Loucy (cell line): ENCODE results near the gene CADM1.

Experiments used
- H2AFZ ChIP-seq: fragments of 200-600 bp; sonication (generic); 2 replicates; pipeline ENCODE4 v1.6.0; 2016; ENCODE audit warnings: antibody characterized with exemption, mild to moderate bottlenecking, low read length, moderate library complexity
- H3F3A ChIP-seq: fragments of 200-600 bp; 2 replicates; pipeline ENCODE4 v1.6.0; 2016; ENCODE audit warnings: antibody characterized with exemption, low read depth, mild to moderate bottlenecking
- H3K27me3 ChIP-seq: fragments of 200-600 bp; sonication (generic); 2 replicates; pipeline ENCODE4 v1.6.1; 2014; ENCODE audit warnings: low read length, mild to moderate bottlenecking; ENCODE audit not compliant: insufficient read depth, poor library complexity, severe bottlenecking
- H3K36me3 ChIP-seq: fragments of 200-600 bp; sonication (generic); 2 replicates; pipeline ENCODE4 v1.6.1; 2016; ENCODE audit warnings: low read length; ENCODE audit not compliant: insufficient read depth
- H3K4me1 ChIP-seq: fragments of 200-600 bp; sonication (generic); 2 replicates; pipeline ENCODE4 v1.5.1; 2014; ENCODE audit warnings: low read length, mild to moderate bottlenecking; ENCODE audit not compliant: insufficient read depth, poor library complexity, severe bottlenecking
- H3K4me2 ChIP-seq: fragments of 200-600 bp; sonication (generic); 2 replicates; pipeline ENCODE4 v1.6.0; 2014; ENCODE audit warnings: antibody characterized with exemption, low read length, low read depth, mild to moderate bottlenecking; ENCODE audit not compliant: poor library complexity, severe bottlenecking
- H3K4me3 ChIP-seq: fragments of 200-600 bp; sonication (generic); 2 replicates; pipeline ENCODE4 v1.5.1; 2014; ENCODE audit warnings: low read length, mild to moderate bottlenecking, mixed read lengths; ENCODE audit not compliant: poor library complexity, severe bottlenecking
- H3K79me2 ChIP-seq: fragments of 200-600 bp; sonication (generic); 2 replicates; pipeline ENCODE4 v1.6.1; 2014; ENCODE audit warnings: low read length; ENCODE audit not compliant: insufficient read depth
- H3K9ac ChIP-seq: fragments of 200-600 bp; sonication (generic); 2 replicates; pipeline ENCODE4 v1.6.0; 2014; ENCODE audit warnings: mild to moderate bottlenecking, low read depth, low read length, moderate library complexity; ENCODE audit not compliant: poor library complexity, severe bottlenecking
- H3K9me2 ChIP-seq: fragments of 200-600 bp; sonication (generic); replicated peaks from 2 replicates; pipeline ENCODE4 v1.6.1; 2016; ENCODE audit warnings: low read depth, low read length, mixed read lengths
- H3K9me3 ChIP-seq: fragments of 200-600 bp; sonication (generic); 2 replicates; pipeline ENCODE4 v1.6.1; 2014; ENCODE audit warnings: mild to moderate bottlenecking, antibody characterized with exemption, low read length, low read depth; ENCODE audit not compliant: insufficient read depth
- H4K20me1 ChIP-seq: fragments of 200-600 bp; sonication (generic); 2 replicates; pipeline ENCODE4 v1.6.0; 2014; ENCODE audit warnings: antibody characterized with exemption, low read length, mild to moderate bottlenecking; ENCODE audit not compliant: insufficient read depth, poor library complexity, severe bottlenecking
- CTCF ChIP-seq: fragments of 200-600 bp; sonication (generic); conservative IDR thresholded peaks from 2 replicates; pipeline ENCODE4 v1.5.1; 2014; ENCODE audit warnings: mild to moderate bottlenecking, antibody characterized with exemption, low read length
- EZH2phosphoT487 ChIP-seq: fragments of 200-600 bp; IDR thresholded peaks from 2 replicates; pipeline ENCODE4 v1.6.1; 2018; ENCODE audit warnings: antibody characterized with exemption, mild to moderate bottlenecking, moderate library complexity, borderline replicate concordance

CADM1 gene

GRCh38 chr11:115505175-115505574 lies 960 bp upstream of the CADM1 start:
- Histone ChIP-seq H3K9ac (no peak overlapping the region), H3F3A (no peaks in the 10 kb centered on the region), H3K9me3 (no peaks in the 10 kb centered on the region), H4K20me1 (no peaks in the 10 kb centered on the region), H2AFZ (no peak overlapping the region), H3K27me3 (no peaks in the 10 kb centered on the region), H3K4me2 (no peak overlapping the region), H3K9me2 (no peaks in the 10 kb centered on the region), H3K4me1 (no peaks in the 10 kb centered on the region), H3K79me2 (no peaks in the 10 kb centered on the region), H3K36me3 (no peaks in the 10 kb centered on the region), H3K4me3 (no peak overlapping the region)
- TF ChIP-seq EZH2phosphoT487 (no peak), CTCF (no peak)

GRCh38 chr11:115503886-115504275 lies 334 bp downstream of the CADM1 start:
- no peaks in the 10 kb centered on the region for H3K36me3 ChIP-seq
- no peaks in the 10 kb centered on the region for H4K20me1 ChIP-seq
- H3F3A ChIP-seq, result no peaks in the 10 kb centered on the region
- no peaks in the 10 kb centered on the region for H3K27me3 ChIP-seq
- no peaks in the 10 kb centered on the region for H3K9me3 ChIP-seq
- no peaks in the 10 kb centered on the region for H3K4me1 ChIP-seq
- H3K4me2 ChIP-seq, result no peak overlapping the region
- no peak overlapping the region for H3K9ac ChIP-seq
- no peaks in the 10 kb centered on the region for H3K9me2 ChIP-seq
- TF ChIP-seq EZH2phosphoT487 (no peak), CTCF (no peak)
- no peaks in the 10 kb centered on the region for H3K79me2 ChIP-seq
- no peak overlapping the region for H2AFZ ChIP-seq
- H3K4me3 ChIP-seq, result no peak overlapping the region

DNA sequence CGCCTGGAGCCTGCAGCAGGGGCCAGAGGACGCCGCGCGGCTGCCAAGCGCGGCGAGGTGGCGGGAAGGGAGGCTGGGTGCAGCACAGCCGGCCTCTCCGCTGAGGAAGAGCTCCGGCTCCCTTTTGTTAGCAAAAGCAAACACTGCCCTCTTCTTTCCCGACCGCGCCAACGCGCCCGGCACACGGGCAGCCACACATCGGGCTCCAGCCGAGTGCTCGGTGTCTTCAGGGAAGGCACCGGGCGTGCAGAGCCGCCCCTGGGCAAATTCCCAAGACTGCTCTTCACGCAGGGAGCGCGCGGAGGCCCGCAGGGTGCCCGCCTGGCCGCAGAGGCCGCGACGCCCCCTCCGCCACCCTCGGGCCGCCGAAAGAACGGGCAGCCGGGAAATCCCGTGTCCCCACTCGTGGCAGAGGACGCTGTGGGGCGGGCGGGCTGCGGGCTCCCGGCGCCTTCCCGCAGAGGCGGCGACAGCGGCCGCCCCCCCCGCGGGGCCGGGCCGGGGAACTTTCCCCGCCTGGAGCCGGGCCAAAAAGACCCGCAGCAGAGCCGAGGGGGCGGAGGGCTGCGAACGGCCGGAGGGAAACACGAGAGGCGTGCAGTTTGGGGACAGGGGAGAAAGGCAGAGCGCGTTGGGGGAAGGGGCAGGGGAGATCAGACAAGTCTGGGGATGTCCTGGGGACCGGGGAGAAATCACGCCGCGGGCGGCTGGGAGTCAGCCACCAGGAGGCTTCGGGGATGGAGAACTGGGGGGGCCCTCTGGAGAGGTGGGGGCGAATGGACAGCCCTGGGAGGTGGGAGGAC lies 931 bp downstream of the CADM1 start:
- Histone ChIP-seq H3K4me1 (no peaks in the 10 kb centered on the region), H3K36me3 (no peaks in the 10 kb centered on the region), H3K9me2 (no peaks in the 10 kb centered on the region), H3F3A (no peaks in the 10 kb centered on the region), H3K4me2 (no peak overlapping the region), H2AFZ (no peak overlapping the region), H3K79me2 (no peaks in the 10 kb centered on the region), H3K9me3 (no peaks in the 10 kb centered on the region), H3K9ac (no peak overlapping the region), H3K27me3 (no peaks in the 10 kb centered on the region), H4K20me1 (no peaks in the 10 kb centered on the region), H3K4me3 (no peak overlapping the region)
- no peak for TF ChIP-seq CTCF
